ENCODE measurements around the gene IGFL3.

- TF ChIP-seq CTCF (IDR thresholded peaks at IDR 0.05) (no peak), POLR2A (IDR thresholded peaks at IDR 0.05) (no peak)
Measured at GRCh38 chr19:46133101-46133627, 8.7 kb upstream of the IGFL3 start.
